CD4-positive, alpha-beta T cell treated with Interleukin-4 for 1 hour (primary cell): ENCODE data around the gene ABI3BP.

ENCODE experiments used
- DNase-seq, 2 donors: peaks; one replicate each; pipeline ENCODE4 v3.0.0-alpha.2; 2020 to 2022

Gene ABI3BP

GRCh38 chr3:100932491-100932890 is 60.7 kb downstream of the ABI3BP start:
- no peak for DNase-seq

GRCh38 chr3:100928638-100929428 is 64.4 kb downstream of the ABI3BP start:
- no peak for DNase-seq

- no peak for DNase-seq
These were observed 65.4 kb downstream of the ABI3BP start for GRCh38 chr3:100927775-100928174.

GRCh38 chr3:100915706-100916495 is 77.3 kb downstream of the ABI3BP start:
- no peak for DNase-seq

- no peak for DNase-seq
These were observed 79.2 kb downstream of the ABI3BP start for GRCh38 chr3:100913870-100914648.

DNA sequence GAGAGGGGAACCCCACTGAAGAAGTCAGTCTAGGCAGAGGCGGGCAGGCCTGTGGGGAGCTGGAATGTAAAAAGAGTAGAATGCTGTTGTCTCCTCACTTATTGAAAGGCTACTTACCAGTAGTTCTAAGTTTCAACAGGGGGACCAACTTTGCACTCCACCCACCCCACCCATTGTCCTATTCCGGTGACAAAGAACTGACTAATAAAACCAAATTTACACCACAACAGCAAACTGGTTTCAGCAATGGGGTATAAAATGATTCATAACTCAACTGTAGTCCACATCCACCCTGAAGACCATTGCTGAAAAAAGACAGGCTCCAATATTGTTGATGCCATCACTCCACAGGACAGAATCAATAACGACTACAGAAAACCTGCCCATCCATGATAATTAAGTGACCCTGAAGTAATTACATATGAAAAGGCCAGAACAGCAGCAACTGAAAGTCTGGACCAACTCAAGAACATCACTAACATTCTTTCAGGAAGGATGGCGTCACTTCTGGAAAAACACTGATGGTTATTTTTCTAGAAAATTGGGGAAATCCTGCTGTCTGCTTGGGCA is 80.2 kb downstream of the ABI3BP start:
- no peak for DNase-seq

DNA sequence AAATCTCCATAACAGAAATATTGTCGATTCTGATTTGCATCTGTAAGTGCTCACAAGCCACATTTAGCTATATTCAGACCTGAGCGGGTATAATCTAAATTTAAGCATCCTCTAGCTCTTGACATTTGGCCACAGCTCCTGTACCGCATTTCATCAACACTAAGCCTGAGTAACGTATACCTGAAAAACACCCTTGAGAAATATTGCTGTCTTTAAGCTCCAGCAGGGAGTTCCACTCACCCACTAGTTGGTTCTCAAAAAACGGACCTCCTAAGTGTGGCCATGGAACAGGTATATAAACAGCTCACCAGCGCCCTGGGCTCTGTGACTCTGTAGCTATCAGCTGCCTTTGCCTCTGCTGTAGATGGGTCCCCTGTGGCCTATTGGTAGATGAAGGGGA is 80.7 kb downstream of the ABI3BP start:
- DNase-seq = no peak

GRCh38 chr3:100911956-100912355 is 81.3 kb downstream of the ABI3BP start:
- no peak for DNase-seq

DNA sequence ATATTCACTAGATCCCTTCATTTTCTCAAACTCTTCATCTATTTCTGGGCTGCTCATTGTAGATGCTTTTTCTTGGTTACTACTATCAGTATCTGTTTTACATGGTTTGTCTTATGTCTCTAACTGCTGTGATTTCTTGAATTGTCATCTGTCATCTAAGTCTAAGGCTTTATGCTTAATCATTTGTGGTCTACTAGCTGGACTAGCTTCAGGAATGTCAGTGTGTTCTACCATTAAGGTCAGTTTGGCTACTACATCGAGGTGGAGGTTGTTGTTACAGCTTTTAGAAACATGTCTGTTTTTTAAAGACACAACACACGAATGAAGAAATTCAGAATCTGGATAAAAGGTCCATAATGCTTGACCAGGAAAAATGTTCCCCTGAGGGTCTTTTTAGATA is 82.2 kb downstream of the ABI3BP start:
- no peak for DNase-seq

- DNase-seq = no peak
These were observed 90.6 kb downstream of the ABI3BP start for GRCh38 chr3:100902572-100902971.

- DNase-seq = no peak
These were observed 92.4 kb downstream of the ABI3BP start for GRCh38 chr3:100900671-100901335.

GRCh38 chr3:100899440-100900091 is 93.7 kb downstream of the ABI3BP start:
- no peak for DNase-seq

- DNase-seq = no peak
These were observed 94.5 kb downstream of the ABI3BP start for GRCh38 chr3:100898681-100899080.

DNA sequence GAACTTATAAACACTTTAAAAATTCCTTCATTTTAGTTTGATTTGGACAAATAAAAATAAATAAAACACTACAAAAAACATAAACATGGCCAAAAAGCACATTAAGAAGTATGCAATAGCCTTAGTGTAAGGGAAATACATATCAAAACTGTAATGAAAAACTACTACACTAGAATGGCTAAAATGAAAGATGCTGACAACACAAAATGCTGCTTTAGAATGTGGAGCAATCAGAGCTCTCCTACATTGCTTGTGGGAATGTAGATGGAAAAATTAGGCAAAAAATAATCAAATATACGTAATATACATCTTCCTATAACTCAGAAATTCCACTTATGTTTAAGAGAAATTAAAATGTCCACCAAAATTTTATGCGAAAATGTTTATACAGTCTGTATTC is 96.2 kb downstream of the ABI3BP start:
- no peak for DNase-seq

- DNase-seq = no peak
These were observed 99.6 kb downstream of the ABI3BP start for GRCh38 chr3:100893590-100893989.

DNA sequence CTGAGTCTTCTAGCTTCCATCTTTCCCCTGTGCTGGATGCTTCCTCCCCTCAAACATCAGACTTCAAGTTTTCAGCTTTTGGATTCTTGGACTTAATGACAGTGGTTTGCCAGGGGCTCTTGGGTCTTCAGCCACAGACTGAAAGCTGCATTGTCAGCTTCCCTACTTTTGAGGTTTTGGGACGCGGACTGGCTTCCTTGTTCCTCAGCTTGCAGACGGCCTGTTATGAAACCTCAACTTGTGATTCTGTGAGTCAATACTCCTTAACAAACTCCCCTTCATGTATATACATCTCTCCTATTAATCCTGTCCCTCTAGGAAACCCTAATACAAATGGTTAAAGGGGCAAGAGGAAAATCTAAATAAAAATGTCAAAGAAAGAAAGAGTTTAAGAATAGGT is 100.1 kb downstream of the ABI3BP start:
- DNase-seq = peak in 1 of 2 donors; percentile 19

- DNase-seq = no peak
These were observed 101.4 kb downstream of the ABI3BP start for GRCh38 chr3:100891827-100892226.

DNA sequence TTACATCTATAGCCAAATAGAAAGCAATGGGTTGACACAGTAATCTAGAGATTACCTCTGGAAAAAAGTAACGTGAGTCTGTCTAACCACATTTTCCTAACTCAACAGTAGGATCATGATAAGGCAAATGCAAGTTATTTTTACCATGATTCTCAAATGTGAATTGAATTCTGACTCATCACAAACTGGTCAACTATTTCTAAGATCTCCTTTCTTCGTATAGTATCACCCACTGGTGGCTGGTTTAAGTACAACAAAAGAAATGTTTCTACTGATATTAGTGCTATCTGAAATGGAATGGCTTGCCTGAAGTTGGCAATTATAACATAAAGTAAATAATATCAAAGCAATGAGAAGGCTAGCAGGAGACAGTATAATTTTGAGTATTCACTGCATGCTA is 102.2 kb downstream of the ABI3BP start:
- DNase-seq = no peak

- DNase-seq = no peak
These were observed 104.3 kb downstream of the ABI3BP start for GRCh38 chr3:100888881-100889280.

DNA sequence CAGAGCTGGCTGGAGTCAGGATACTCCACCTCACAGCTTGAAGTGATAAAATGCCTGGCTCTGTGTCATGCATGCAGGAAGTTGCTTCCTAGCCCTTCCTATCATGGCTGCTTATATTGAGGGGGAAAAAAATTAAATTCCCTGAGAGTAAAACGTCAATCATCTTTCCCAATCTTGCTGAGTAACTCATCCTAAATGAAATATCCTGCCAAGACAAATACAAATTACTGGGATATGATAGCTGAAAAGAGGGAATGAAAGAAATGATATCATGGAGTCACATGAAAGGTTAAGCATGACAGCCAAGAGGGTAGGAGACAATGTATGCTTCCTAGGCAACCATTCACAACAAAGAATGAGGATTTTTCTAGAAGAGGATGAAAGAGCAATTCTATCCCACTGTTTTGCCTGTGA is 110.6 kb downstream of the ABI3BP start:
- no peak for DNase-seq

GRCh38 chr3:100880845-100881244 is 112.4 kb downstream of the ABI3BP start:
- no peak for DNase-seq

DNA sequence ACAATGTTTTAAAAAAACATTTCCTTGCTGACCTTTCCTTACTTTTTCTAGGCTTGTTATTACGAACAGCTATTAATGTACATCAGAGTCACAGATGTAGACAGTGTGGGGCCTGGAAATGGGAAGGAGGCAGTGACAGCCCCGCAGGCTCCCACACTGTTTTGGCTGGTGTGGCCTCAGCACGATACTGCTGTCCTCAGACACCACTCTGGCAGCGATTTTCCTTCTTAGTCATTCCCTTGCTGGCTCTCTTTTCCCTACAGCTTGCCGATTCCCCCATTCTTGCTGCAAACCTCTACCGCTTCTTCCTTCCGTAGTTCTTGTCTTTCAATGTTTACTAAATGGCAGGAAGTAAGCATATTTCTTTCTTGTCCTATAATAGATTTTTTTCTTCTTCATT is 113.1 kb downstream of the ABI3BP start:
- DNase-seq = no peak
